Gastrocnemius medialis (tissue), 4 donors: ENCODE measurements around the gene SMAD9.

ENCODE experiments used
- CTCF ChIP-seq, 5 experiments: fragments of 450-650 bp in 3 of 5; fragments of 200-600 bp in 2 of 5; sonication (generic) in 2 of 5; IDR thresholded peaks in 4 of 5; conservative IDR thresholded peaks in 1 of 5; 1 replicate in 4 of 5; 2 replicates in 1 of 5; pipeline ENCODE4 v1.5.1; 2016 to 2019; ENCODE audit warnings: antibody characterized with exemption in 5 of 5, mild to moderate bottlenecking in 3 of 5, moderate library complexity in 3 of 5
- POLR2A ChIP-seq, 2 donors: fragments of 450-650 bp; IDR thresholded peaks; one replicate each; pipeline ENCODE4 v1.6.1; 2017; ENCODE audit warnings: antibody characterized with exemption in 2 of 2, mild to moderate bottlenecking in 2 of 2, moderate library complexity in 2 of 2

DNA sequence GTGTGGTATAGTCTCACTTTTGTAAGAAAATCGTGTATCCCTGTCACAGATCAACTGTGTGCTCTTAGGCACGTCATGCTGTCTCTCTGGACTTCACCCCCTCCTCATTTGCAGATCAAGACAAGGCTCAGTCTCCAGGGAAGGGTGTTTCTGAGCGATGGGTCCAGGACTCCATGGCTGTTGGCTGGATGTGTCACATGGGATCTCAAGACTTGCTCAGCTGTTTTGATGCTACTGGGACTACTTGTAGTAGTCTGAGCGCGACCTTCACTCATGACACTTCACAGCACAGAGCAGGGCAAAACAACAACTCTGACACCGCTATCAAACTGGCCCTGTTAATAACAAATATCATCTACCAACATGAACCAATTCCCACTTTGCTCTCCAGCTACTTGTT is 36.2 kb downstream of the SMAD9 start:
- no peak for TF ChIP-seq CTCF (IDR thresholded peaks at IDR 0.05 in 4 of 5, conservative IDR thresholded peaks at IDR 0.05 in 1 of 5)
- TF ChIP-seq POLR2A (IDR thresholded peaks at IDR 0.05), result no peak
